NCI-H2171 treated with DMSO at 0.1 percent for 48 hours (cell line): ENCODE data around the gene TRIM32.

Experiments used
- DNase-seq: peaks from one replicate; lab custom pipeline; 2025; lab: John Stamatoyannopoulos, UW

Gene TRIM32, protein sequence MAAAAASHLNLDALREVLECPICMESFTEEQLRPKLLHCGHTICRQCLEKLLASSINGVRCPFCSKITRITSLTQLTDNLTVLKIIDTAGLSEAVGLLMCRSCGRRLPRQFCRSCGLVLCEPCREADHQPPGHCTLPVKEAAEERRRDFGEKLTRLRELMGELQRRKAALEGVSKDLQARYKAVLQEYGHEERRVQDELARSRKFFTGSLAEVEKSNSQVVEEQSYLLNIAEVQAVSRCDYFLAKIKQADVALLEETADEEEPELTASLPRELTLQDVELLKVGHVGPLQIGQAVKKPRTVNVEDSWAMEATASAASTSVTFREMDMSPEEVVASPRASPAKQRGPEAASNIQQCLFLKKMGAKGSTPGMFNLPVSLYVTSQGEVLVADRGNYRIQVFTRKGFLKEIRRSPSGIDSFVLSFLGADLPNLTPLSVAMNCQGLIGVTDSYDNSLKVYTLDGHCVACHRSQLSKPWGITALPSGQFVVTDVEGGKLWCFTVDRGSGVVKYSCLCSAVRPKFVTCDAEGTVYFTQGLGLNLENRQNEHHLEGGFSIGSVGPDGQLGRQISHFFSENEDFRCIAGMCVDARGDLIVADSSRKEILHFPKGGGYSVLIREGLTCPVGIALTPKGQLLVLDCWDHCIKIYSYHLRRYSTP

DNA sequence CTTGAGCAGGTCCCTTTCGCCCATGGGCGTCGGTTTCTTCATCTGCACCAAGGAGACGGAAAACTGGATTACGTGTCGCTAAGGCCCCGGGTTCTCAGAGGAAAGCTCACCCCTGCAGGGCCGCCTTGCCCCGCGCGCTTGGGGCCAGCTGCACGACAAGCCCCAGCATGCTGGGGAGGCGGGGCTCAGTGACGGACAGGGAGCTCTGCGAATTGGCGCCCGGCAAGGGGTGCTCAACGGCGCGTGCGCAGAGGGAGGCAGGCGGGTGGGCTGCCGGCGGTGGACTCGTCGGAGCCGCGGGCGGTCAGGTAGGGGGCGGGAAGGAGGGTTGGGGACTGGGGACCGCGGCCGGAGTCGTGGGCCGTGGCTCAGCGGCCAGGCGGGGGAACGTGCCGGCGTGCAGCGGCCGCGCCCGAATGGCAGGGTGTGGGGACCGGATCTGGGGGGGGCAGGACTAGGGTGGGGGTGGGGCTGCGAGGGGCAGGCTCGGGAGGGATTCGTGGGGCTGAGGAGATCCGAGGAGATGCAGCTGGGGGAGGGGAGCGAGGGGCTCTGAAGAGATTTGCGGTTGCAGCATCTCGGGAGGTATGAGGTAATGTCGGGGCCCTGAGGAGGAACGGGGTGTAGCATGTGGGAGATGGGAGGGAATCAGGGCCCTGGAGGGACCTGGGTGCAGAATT is at the start of gene TRIM32:
Gene TRIM32, plus strand, starts transcription at position 232 of the 680 bp plus-strand sequence. CDS start 10,438 bp downstream, outside the sequence.
- peak; percentile 89 for DNase-seq

DNA sequence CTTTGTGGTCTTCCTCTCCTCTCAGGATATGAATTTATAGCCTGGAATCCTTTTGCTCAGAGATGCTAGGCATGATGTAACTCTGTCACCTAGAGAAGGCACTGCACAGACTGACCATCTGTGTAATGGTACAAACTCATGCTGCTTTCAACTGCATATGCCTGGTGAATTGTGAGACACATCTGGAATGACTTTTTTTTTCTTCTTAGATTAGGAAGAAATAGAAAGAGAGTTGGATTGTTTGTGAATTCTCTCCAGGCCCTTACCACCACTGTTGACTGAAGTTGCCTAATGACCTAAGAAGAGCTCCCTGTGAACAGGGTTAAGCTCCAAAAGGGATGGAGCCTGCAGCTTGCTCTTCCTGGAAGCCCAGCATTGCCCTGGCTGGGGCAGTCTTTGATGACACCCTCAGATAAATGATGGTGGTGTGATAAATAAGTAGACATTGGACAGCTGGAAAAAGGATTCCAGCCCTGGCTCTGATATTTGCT is 47.8 kb upstream of the TRIM32 start:
- no peak for DNase-seq

DNA sequence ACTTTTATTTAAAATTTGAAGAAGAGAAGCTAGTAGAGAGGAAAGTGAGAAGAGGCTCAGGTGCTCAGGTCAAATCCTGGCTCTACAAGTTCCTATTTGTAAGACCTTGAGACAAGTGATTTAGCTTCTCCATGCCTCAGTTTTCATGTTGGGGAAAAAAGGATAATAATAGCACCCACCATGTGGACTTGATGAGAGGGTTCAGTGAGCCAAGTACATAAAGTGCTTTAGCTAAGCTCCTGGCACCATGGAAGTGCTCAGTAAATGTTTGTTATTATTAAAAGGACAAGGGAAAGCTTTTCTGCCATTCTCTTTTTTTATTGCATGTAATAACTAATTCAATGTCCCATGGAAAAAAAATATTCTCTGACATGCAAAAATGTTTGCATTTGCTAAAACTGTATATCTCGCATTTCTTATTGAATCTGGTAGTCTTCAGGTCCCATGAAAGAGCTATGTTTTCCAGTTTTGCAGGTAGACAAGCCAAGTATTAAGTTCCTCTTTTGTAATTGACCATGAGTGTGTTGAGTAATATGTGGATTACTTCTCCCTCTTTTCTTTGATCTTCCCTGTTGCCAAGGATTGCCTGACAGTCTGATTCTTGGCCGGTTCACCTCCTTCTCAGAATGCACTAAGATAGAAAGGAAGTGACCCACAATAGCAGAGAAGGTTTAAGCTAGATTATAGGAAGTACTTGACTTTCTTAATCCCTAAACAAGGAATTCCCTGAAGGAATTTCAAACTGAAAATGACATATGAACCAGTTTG is 45.6 kb upstream of the TRIM32 start:
- DNase-seq: no peak

DNA sequence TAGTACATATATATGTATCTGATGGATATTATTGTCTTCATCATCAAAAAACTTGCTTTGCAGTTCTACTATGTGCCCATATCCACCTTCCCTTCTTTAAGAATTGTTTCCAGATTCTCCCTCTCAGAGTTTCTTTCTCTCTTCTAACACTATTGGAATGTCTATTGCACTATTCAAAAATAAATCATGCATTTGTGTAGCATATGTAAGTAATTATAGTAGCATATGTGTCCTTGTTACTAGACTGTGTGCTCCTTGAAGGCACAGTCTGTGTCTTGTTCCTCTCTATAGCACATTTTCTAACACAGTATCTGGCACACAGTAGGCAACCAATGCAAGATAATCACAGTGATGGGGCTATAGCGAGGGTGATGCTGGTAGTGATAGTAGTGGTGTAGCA is 43.4 kb upstream of the TRIM32 start:
- DNase-seq: no peak

DNA sequence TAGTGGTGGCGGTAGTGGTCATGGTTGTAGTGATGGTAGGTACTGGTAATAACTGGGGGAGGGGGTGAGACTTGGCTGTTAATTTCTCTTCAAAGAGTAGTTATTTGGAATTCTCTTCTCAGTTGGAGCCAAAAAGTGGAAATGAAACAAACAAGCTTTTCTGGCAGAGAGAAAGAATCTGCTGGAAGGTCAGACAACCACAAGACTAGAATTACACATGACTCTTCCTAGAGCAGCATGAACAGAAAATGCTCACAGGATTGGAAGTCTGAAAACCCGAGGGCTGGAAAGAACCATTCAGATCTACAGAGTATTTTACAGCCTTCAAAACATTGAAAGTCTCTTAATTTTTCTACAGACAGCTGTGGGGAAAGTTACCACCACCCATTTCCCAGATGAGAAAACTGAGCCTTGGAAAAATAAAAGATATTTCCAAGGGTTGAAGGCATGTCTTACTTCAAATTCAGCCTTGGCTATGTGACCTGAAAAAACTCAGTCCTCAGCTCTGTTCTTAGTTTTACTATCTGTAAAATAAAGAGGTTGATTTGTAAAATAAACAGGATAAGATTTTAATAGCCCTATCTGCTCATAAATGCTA is 42.9 kb upstream of the TRIM32 start:
- no peak for DNase-seq

DNA sequence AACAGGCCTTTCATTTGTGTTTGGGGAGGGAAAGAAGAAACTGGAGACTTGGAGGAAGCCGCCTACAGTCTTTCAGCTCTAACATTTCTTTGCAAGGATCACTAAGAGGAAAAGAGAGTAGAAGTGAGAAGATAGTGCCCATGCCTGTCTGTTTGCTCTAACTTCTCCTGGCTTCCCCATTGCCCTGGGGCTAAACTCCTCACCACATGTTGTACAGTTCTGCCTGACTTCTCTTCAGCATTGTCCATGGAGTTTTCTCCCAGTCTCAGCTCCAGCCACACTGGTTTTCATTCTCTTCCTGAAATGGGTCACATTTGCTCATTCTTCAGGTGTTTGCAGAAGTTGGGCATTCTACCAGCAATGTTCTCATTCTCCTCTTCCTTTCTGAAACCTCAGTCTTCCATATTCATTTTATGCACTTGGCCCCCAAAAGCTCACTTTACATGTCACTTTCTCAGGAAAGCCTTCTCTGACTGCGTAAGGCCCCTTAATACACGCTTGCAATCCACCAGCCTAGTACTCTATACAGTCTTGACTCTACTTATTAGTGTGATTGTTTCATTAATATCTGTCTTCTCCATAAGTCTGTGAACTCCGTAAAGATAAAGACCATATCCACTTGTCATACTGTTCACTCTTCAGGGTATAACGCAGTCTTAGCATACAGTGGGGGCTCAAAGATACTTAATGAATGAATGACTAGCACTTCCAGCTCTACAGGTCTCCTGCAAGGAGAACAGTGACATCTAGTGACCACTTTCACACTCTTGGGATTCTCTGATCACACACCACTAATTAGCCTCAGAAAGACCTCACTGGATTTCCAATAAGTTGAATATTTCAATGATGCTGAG is 40.2 kb upstream of the TRIM32 start:
- DNase-seq: peak; percentile 44

DNA sequence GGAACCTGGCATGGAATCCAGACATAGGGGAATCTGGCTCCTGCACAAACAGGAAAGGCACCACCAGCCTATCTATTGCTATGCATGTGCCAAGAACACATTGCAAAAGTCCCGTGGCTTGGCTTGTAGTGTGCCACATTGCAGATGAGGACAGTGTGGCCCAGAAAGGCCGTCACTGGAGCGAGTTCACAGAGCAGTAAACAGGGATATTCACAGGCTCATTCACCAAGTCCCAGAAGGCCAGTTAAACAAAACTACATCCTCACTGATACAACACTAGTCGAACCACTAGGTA is 39.6 kb upstream of the TRIM32 start:
- DNase-seq: no peak

DNA sequence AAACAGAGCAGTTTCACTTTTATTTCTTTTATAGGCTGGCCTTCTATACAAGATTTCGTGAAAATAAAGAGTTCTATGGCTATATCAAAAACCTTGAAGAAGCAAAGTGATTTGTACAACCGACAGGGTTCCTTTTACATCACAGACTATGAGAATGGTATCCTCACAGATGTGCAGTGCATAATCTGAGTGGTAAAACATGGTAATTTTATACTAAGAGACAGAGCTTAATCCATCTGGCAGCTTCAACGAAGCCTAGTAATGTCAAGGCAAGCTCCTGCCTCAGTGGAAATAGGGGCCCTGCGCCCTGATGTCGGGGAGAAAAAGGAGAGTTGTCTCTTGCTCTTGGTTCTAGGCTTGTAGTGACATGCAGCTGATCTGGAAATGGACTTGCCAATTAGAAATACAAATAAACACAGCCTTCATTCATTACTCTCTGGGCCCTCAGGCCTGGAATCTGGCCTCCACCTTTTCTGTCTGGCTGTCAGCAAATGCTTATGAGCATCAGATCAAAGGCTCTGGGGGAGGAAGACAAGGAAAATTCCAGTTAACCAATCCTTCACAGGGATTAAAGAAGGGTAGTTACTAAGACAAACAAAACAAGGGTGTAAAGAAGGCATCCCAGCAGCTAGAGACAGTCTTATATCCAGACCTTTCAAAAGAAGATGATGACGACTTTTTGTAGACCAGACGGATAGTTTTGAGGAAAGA is 33.6 kb upstream of the TRIM32 start:
- peak; percentile 17 for DNase-seq

DNA sequence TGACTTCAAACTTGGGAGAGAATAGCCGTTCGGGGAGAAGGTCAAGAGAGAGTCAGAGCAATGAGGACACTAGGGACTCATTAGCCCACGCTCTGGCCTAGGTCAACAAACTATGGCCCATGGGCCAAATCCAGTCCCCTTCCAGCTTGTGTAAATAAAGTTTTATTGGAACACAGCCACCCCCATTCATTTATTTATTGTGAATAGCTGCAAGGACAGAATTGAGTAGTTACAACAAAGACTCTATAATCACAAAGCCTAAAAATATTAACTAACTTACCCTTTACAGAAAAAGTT is 33.1 kb upstream of the TRIM32 start:
- DNase-seq: no peak

DNA sequence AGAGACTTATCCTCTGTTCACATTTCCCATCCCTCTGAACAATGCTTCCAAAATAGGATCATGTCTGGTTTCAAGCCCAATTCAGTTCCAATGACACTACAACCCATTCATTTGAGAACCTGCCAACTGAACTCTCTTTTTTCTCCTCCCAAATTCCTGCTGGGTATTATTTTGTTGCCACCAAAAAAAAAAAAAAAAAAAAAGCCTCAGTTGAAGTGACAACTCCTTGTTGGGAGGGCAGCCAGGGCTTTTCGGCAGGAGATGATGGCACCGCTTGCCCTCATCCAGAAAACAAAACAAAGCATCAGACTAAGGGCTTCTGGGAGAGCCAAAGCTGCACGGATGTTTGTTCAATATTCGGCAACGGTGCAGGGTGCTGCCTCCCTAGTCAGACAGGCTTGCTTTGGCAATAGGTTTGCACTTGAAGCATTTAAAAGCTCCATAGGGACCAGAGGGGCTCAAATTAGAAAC is 30.6 kb upstream of the TRIM32 start:
- DNase-seq: no peak

DNA sequence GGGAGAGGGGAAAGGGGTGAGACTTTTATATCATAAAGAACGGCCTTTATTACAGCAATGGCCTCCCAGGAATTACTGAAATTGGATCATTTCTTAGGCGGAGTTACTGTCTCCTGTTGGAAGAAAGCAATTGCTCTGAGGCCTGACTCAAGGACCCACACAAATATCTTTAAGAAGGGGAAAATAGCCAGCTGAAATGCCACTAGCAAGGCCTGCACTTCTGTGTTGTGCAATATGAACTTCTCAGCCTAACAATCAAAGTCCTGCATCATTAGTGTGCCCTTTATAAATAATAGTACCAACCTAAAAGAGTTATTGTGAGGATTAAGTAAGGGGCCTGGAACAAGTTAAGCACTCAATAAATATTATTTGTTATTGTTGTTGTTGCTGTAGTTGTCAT is 30.1 kb upstream of the TRIM32 start:
- no peak for DNase-seq

DNA sequence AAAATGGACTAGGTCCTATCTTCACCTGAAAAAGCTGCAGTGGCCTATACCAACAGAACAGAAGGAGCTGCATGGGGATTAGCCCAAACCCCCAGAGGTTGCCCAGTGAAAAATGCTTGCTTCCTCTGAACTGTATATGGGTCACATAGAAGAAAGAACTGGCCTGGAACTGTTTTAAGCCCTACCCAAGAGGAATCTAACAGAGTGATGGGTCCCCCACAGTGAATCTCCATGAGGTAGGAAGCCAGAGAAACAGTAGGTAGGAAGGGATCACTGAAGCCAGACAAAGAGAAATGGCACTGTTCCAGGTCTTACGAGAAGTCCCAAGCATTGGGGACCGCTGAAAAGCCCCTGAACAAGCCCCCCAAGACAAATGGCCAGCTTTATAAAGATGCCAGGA is 28.8 kb upstream of the TRIM32 start:
- DNase-seq: no peak

DNA sequence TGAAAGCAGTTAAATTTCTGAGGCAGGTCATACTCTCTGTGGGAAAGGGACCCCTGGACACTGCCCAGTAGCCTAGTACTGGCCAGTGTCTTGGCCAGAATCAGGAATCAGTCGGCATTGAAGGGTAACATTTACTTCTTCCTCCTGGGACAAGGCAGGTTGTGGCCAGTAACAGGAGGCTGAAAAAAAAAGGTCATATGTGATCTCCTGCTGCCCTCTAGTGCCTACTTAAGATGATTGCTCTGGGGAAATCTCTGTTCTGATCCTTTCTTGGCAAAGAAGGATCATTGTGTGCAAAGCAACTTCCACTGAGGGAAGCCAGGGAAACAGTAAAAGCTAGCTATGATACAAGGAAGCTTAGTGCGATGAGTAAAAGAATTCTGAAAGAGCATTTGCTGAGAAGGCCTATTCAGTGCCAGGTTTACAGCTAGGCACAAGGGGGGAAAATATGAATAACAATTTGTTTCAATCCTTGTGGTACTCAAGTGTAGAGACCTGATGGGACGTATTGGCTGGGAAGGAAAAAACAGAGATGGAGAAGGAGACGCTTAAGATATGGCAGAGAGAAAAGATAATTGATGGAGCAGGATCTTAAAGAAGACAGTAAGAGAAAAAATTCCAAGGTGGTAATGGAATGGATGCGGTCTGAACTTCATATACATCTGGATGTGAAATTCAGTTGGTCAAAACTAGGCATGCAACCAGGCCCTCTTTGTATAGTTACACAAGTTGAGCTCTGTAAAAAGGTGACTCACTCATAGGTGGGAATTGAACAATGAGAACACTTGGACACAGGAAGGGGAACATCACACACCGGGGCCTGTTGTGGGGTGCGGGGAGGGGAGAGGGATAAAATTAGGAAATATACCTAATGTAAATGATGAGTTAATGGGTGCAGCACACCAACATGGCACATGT is 25.8 kb upstream of the TRIM32 start:
- peak; percentile 83 for DNase-seq

DNA sequence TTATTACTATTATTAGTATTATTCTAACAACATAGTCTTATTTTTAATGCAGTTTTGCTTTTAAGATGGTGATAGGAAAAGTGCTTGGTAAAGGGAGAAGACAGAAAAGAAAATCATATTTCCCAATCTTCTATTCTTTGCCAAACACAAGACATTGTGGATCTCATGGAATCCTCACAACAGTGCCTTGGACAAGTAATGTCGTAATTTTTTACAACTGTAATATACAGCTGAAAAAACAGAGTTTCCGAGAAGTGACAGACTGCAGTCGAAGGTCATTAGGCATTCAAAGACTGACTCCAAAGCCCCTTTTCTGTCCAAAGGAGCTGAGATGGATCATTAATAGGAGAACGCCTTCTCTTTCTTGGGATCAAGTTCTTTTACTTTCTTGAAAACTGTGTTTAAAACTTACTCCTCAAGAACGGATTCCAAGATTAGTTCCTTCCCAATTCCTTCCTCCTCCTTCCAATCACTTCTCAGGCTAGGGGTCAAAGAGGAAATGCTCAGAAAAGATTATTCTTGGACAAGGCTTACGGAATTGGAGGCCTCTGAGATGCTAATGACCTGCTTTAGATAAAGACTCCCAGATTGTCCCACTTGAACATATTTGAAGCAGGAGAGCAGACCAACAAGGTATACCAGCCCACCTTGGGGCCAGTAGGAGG is 24.3 kb upstream of the TRIM32 start:
- DNase-seq: no peak

DNA sequence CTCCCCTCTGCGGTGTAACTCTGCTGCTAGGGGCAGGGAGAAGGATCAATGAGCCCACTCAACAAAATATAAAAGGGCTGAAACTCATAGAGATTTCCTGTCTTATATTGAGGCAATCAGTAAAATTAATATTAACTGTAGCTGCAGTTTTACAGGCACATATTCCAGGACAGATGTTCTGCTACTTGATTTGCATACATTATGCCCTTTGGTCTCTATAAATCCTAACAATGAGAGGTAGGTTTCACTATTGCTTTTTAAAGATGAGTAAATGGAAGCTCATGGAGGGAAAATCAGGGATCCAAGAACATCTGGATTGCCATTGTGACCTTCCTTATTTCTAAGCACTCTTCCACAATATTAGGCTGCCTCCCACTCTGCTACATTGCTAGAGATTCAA is 23.5 kb upstream of the TRIM32 start:
- no peak for DNase-seq

DNA sequence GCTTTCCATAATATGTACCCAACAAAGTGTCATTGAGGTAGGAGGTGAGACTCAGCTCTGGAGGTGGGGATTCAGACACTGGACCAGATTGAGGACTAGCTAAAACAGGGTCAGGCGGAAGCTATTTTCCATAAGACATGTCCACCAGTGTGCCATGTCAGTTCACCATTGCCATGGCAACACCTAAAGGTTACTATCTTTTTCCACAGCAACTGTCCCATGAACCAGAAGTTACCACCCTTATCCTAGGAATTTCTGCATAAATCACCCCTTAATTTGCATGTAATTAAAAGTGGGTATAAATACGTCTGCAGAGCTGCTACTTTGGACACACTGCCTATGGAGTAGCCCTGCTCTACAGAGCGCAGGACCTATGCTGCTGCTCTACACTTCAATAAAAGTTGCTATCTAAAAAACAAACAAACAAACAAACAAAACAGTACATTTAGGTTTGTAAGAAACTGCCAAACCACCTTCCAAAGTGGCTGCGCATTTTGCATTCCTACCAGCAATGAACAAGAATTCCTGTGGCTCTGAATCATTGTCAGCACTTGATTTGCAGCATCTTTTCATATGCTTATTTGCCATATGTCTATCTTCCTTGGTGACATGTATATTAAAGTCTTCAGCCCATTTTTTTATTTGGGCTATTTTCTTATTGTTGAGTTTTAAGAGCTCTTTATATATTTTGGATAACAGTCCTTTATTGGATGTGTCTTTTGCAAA is 18.0 kb upstream of the TRIM32 start:
- no peak for DNase-seq

DNA sequence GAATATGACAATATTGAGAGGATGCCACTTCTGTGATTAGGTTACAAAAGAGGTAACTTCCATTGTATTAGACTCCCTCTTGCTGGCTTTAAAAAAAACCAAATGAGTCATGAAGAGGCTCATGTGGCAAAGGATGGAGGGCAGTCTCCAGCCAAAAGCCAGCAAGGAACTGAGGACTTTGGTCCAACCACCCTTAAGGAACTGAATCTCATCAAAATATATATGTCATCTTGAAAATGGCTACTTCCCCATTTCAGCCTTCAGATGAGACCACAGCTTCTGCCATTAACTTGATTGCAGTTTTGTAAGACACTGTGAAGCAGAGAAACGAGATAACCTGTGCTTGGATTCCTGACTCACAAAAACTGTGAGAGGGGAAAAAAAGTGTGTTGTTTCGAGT is 15.5 kb upstream of the TRIM32 start:
- DNase-seq: no peak

DNA sequence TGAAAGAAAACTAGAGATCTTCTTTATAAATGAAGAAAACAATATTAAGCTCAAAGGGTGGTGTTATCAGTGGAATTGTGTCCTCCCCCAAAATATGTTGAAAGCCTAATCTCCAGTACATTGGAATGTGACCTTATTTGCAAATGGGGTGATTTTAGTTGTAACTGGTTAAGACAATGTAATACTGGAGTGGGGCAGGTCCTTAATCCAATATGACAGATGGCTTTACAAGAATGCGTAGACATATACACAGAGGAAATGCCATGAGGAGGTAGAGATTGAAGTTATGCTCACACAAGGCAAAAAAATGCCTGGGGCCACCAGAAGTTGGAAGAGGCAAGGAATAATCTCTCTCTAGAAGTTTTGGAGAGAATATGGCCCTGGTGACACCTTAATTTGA is 13.7 kb upstream of the TRIM32 start:
- DNase-seq: no peak
